GM13976 (cell line): Measurements from ENCODE around the gene CHURC1.

Experiments
- DNase-seq: peaks from one replicate; pipeline ENCODE4 v3.0.0; 2012; ENCODE audit warnings: low spot score
- CTCF ChIP-seq: IDR thresholded peaks from 2 replicates; pipeline ENCODE4 v1.5.1; 2012; ENCODE audit warnings: borderline replicate concordance, mild to moderate bottlenecking; ENCODE audit not compliant: insufficient read depth; ENCODE audit errors: extremely low read depth, missing control alignments, control extremely low read depth
- in situ Hi-C: fragments of 300-500 bp; cut with MboI; formaldehyde crosslinking; loops from one replicate; pipeline ENCODE4 v1.12.0; 2022; ENCODE audit warnings: low sequenced_read_pairs, mixed read lengths, inconsistent platforms; ENCODE audit not compliant: unreplicated experiment

CHURC1 gene

GRCh38 chr14:64974563-64974962, 60.3 kb downstream of the CHURC1 start:
- no peak for DNase-seq
- in situ Hi-C loops, result no loop called here

GRCh38 chr14:64979336-64980074, 65.2 kb downstream of the CHURC1 start:
- no peak for DNase-seq
- no peak for TF ChIP-seq CTCF
- in situ Hi-C loops, result no loop called here

More at GRCh38 chr14:64974563-64974962, 60.3 kb downstream of the CHURC1 start:
- no peak for TF ChIP-seq CTCF

- peak; percentile 54 for TF ChIP-seq CTCF
- in situ Hi-C loops, result no loop called here
- DNase-seq, result peak; percentile 62
These were observed 69.4 kb downstream of the CHURC1 start for GRCh38 chr14:64983439-64984310.
